Measurements from ENCODE around the gene MEX3C. TPM values are rescaled to one million over a fixed set of nuclear protein-coding genes. Genes with fewer than 3 reads are reported as not detected.

MEX3C gene
- polyA plus RNA-seq, 1 donor from 2014 or later, result 58.6 TPM

DNA sequence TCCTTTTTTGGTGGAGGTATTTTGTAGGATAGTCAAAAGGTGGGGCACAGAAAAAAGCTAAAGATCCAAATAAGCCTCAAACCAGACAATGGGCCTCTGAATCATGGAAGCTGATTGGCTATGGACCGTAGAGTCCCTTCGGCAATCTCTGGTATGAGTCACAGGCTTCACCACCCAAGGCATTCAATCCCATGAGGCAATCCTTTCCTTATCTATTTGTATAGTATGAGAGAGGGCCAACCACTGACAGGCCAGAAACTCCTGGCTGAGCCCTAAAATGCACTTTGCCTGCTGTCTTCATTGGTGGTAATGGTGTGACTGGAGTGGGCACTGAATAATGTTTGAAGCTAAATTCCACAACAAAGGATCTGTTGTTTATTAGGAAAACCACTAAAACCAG, 38.7 kb upstream of the MEX3C start:
- TF ChIP-seq, protein P1, sequence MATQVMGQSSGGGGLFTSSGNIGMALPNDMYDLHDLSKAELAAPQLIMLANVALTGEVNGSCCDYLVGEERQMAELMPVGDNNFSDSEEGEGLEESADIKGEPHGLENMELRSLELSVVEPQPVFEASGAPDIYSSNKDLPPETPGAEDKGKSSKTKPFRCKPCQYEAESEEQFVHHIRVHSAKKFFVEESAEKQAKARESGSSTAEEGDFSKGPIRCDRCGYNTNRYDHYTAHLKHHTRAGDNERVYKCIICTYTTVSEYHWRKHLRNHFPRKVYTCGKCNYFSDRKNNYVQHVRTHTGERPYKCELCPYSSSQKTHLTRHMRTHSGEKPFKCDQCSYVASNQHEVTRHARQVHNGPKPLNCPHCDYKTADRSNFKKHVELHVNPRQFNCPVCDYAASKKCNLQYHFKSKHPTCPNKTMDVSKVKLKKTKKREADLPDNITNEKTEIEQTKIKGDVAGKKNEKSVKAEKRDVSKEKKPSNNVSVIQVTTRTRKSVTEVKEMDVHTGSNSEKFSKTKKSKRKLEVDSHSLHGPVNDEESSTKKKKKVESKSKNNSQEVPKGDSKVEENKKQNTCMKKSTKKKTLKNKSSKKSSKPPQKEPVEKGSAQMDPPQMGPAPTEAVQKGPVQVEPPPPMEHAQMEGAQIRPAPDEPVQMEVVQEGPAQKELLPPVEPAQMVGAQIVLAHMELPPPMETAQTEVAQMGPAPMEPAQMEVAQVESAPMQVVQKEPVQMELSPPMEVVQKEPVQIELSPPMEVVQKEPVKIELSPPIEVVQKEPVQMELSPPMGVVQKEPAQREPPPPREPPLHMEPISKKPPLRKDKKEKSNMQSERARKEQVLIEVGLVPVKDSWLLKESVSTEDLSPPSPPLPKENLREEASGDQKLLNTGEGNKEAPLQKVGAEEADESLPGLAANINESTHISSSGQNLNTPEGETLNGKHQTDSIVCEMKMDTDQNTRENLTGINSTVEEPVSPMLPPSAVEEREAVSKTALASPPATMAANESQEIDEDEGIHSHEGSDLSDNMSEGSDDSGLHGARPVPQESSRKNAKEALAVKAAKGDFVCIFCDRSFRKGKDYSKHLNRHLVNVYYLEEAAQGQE (IDR thresholded peaks at IDR 0.05; ENCODE audit: borderline replicate concordance), result no peak
- TF ChIP-seq TAF1 (IDR thresholded peaks at IDR 0.05; ENCODE audit: low read depth), result no peak
- TF ChIP-seq EP300 (conservative IDR thresholded peaks at IDR 0.05; ENCODE audit: poor library complexity, severe bottlenecking), result no peak
- TF ChIP-seq, protein P2, sequence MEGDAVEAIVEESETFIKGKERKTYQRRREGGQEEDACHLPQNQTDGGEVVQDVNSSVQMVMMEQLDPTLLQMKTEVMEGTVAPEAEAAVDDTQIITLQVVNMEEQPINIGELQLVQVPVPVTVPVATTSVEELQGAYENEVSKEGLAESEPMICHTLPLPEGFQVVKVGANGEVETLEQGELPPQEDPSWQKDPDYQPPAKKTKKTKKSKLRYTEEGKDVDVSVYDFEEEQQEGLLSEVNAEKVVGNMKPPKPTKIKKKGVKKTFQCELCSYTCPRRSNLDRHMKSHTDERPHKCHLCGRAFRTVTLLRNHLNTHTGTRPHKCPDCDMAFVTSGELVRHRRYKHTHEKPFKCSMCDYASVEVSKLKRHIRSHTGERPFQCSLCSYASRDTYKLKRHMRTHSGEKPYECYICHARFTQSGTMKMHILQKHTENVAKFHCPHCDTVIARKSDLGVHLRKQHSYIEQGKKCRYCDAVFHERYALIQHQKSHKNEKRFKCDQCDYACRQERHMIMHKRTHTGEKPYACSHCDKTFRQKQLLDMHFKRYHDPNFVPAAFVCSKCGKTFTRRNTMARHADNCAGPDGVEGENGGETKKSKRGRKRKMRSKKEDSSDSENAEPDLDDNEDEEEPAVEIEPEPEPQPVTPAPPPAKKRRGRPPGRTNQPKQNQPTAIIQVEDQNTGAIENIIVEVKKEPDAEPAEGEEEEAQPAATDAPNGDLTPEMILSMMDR (IDR thresholded peaks at IDR 0.05; ENCODE audit: poor library complexity, severe bottlenecking), result no peak
- TF ChIP-seq RAD21 (conservative IDR thresholded peaks at IDR 0.05), result no peak
- TF ChIP-seq SMC3 (conservative IDR thresholded peaks at IDR 0.05; ENCODE audit: poor library complexity), result no peak
- TF ChIP-seq POLR2AphosphoS5 (IDR thresholded peaks at IDR 0.05), result no peak
- no peak for TF ChIP-seq EZH2 (IDR thresholded peaks at IDR 0.05; ENCODE audit: borderline replicate concordance, insufficient read depth, low read length, poor library complexity, severe bottlenecking)
- TF ChIP-seq MXI1 (conservative IDR thresholded peaks at IDR 0.05; ENCODE audit: poor library complexity, severe bottlenecking), result no peak
- Histone ChIP-seq H3K4me3 (ENCODE audit: low read length) (no peak overlapping the region), H3F3A (ENCODE audit: insufficient read depth, low read length, poor library complexity, severe bottlenecking) (no peaks in the 10 kb centered on the region), H3K9me2 (ENCODE audit: insufficient read depth, low read length) (no peaks in the 10 kb centered on the region), H2AFZ (ENCODE audit: low read depth, low read length) (no peak overlapping the region), H3K9ac (ENCODE audit: low read length) (no peak overlapping the region), H3K9me3 (ENCODE audit: low read length) (no peaks in the 10 kb centered on the region), H3K4me2 (ENCODE audit: low read length) (no peak overlapping the region), H3K27me3 (ENCODE audit: insufficient read depth, low read depth, low read length) (no peaks in the 10 kb centered on the region), H3K79me2 (replicated peaks; ENCODE audit: insufficient read depth, low read length) (no peaks in the 10 kb centered on the region), H3K27ac (ENCODE audit: low read length) (no peak overlapping the region), H3K36me3 (ENCODE audit: insufficient read depth, low read length) (no peaks in the 10 kb centered on the region), H4K20me1 (ENCODE audit: insufficient read depth) (no peaks in the 10 kb centered on the region)

DNA sequence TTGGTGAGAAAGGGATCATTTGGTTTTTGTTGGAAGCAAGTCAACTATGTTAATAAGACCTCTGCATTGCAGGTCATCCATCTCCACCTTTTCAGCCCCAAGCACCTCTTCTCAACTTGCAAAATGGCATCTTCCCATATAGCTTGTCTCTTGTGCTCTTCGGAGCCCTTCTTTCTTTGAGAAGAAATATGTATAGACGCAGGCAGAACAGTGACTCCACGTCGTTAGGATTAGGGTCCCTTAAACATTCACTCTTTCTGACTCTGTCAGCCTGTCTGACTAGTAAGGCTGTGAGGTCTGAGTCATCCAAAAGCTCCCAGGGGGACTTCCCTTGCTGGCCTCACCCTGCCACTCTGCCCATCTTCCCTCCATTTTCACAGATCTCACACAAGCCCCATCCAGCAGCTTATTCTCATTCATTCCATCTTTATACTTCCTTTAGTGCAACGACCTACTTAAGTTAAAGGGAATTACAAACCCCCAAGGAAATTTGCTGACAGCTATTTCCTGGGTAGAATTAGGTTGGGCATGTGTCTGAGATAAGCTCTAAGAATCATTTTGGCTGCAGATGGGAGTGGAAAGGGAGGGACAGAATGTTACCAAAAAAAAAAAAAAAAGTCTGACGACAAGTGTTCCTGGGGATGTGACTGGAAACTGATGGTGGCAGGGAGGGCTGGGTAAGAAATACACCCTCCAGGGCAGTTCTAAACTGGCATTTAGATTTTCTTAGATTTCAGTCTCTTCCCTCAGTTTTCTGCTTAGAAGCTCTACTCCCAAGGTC, 37.7 kb upstream of the MEX3C start:
- H3K9me2 ChIP-seq (ENCODE audit: insufficient read depth, low read length), result no peaks in the 10 kb centered on the region
- no peaks in the 10 kb centered on the region for H3F3A ChIP-seq (ENCODE audit: insufficient read depth, low read length, poor library complexity, severe bottlenecking)
- no peaks in the 10 kb centered on the region for H3K27me3 ChIP-seq (ENCODE audit: insufficient read depth, low read depth, low read length)
- no peak overlapping the region for H3K27ac ChIP-seq (ENCODE audit: low read length)
- H3K4me2 ChIP-seq (ENCODE audit: low read length), result no peak overlapping the region
- H4K20me1 ChIP-seq (ENCODE audit: insufficient read depth), result no peaks in the 10 kb centered on the region
- no peak overlapping the region for H2AFZ ChIP-seq (ENCODE audit: low read depth, low read length)
- no peak overlapping the region for H3K4me3 ChIP-seq (ENCODE audit: low read length)
- no peaks in the 10 kb centered on the region for H3K79me2 ChIP-seq (replicated peaks; ENCODE audit: insufficient read depth, low read length)
- TF ChIP-seq TAF1 (IDR thresholded peaks at IDR 0.05; ENCODE audit: low read depth) (no peak), RAD21 (conservative IDR thresholded peaks at IDR 0.05) (no peak), MXI1 (conservative IDR thresholded peaks at IDR 0.05; ENCODE audit: poor library complexity, severe bottlenecking) (no peak), EP300 (conservative IDR thresholded peaks at IDR 0.05; ENCODE audit: poor library complexity, severe bottlenecking) (no peak)
- TF ChIP-seq, protein P2 (IDR thresholded peaks at IDR 0.05; ENCODE audit: poor library complexity, severe bottlenecking), result no peak
- H3K9me3 ChIP-seq (ENCODE audit: low read length), result no peaks in the 10 kb centered on the region
- no peak overlapping the region for H3K9ac ChIP-seq (ENCODE audit: low read length)
- no peaks in the 10 kb centered on the region for H3K36me3 ChIP-seq (ENCODE audit: insufficient read depth, low read length)

Measured in neural cell (in vitro differentiated cells).